Upper lobe of left lung (tissue), 6 donors: ENCODE results near the gene AANAT. TPM values are rescaled to one million over a fixed set of nuclear protein-coding genes. Genes with fewer than 3 reads are reported as not detected.

Experiments used
- ATAC-seq, 2 donors: fragments of 200-7000 bp; cut with Tn5 transposase; one replicate each; pipeline ENCODE4 v1.9.1; 2022; ENCODE audit warnings: mild to moderate bottlenecking in 2 of 2, moderate library complexity in 2 of 2; ENCODE audit not compliant: low FRiP score in 2 of 2
- DNase-seq, 2 donors: peaks; one replicate each; pipeline ENCODE4 v3.0.0-alpha.2; 2019 to 2020
- H3K27ac ChIP-seq, 4 donors: fragments of 200-600 bp; sonication (generic); one replicate each; pipeline ENCODE4 v1.5.1; 2016 to 2019
- H3K27me3 ChIP-seq, 4 donors: fragments of 200-600 bp; sonication (generic); one replicate each; pipeline ENCODE4 v1.5.1; 2017 to 2019
- H3K36me3 ChIP-seq, 4 donors: fragments of 200-600 bp; sonication (generic); one replicate each; pipeline ENCODE4 v1.5.1; 2016 to 2019
- H3K4me1 ChIP-seq, 4 donors: fragments of 200-600 bp; sonication (generic); one replicate each; pipeline ENCODE4 v1.5.1; 2018 to 2019
- H3K4me3 ChIP-seq, 4 donors: fragments of 200-600 bp; sonication (generic); one replicate each; pipeline ENCODE4 v1.5.1; 2017 to 2019; ENCODE audit warnings: mild to moderate bottlenecking in 2 of 4, moderate library complexity in 1 of 4
- H3K9me3 ChIP-seq, 4 donors: fragments of 200-600 bp; sonication (generic); one replicate each; pipeline ENCODE4 v1.5.1; 2018 to 2019
- CTCF ChIP-seq, 6 experiments: fragments of 450-650 bp in 4 of 6; fragments of 200-600 bp in 2 of 6; sonication (generic) in 2 of 6; IDR thresholded peaks; one replicate each; pipeline ENCODE4 v1.5.1; 2016 to 2019; ENCODE audit warnings: antibody characterized with exemption in 6 of 6
- EP300 ChIP-seq, 4 donors: sonication (generic); formaldehyde crosslinking; IDR thresholded peaks; one replicate each; pipeline ENCODE4 v1.5.1; 2017; ENCODE audit warnings: antibody characterized with exemption in 4 of 4, control low read depth in 2 of 4
- POLR2A ChIP-seq, 4 donors: fragments of 450-650 bp; IDR thresholded peaks; one replicate each; pipeline ENCODE4 v1.5.1; 2016 to 2017; ENCODE audit warnings: antibody characterized with exemption in 4 of 4, mild to moderate bottlenecking in 2 of 4
- POLR2AphosphoS5 ChIP-seq, 2 donors: sonication (generic); formaldehyde crosslinking; IDR thresholded peaks; one replicate each; pipeline ENCODE4 v1.5.1; 2017; ENCODE audit warnings: antibody characterized with exemption in 2 of 2
- WGBS, 2 donors: methylation state at CpG; one replicate each; pipeline ENCODE4 v1.1.5; 2017 to 2018; 5-methylcytosine and 5-hydroxymethylcytosine counted together
- total RNA-seq, 6 donors: library from RNA; depleted of rRNA in 4 of 6; stranded (reverse); fragments of >200 nt in 4 of 6; gene quantifications; one replicate each; pipeline versions ENCODE4 v1.1.0 to v1.2.1, GENCODE V29; 2016 to 2021
- donor health status: DM: no; HTN: no; CAD: no; lungs with moderate emphysema.
- donor health status: DM: no; HTN: yes; CAD: no; lungs with severe emphysema.

Gene AANAT
- total RNA-seq, 6 donors from 2014 or later = not detected

DNA sequence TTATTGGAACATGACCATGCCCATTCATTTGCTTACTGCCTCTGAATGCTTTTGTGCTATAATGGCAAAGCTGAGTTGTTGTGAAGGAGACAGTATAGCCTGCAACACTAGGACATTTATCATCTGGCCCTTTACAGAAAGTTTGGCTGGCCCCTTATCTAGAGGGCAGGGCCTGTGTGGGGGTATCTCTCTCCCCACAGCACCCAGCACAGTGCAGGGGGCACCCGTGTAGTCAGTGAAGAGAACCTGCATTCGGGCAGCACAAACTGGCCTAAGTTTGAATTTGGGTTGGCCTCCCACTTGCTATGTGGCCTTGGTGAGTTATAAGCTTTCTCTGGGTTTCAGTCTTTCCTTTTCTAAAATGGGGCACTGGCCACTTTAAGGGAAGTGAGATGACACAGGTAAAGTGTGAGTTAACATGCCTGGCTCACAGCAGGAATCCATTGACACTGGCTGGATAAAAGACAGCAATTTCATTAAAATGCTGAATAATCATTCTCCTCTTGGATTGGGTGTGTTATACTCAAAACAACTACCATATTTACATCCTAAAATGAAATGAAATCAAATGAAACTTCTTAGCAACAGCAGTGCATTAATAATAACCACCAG is 26.5 kb upstream of the AANAT start:
- WGBS, 2 donors = 80 to 100% methylated on average over 1 to 2 of the region's 2 CpGs
- Histone ChIP-seq H3K4me1 (peaks cover 3 to 15% (median 6%) of the 10 kb centered on the region in 4 donors), H3K36me3 (no peaks in the 10 kb centered on the region), H3K27me3 (no peaks in the 10 kb centered on the region), H3K9me3 (no peaks in the 10 kb centered on the region), H3K4me3 (no peak overlapping the region), H3K27ac (no peak overlapping the region)
- no peak for DNase-seq
- TF ChIP-seq EP300 (IDR thresholded peaks at IDR 0.05) (no peak), POLR2AphosphoS5 (IDR thresholded peaks at IDR 0.05) (no peak), CTCF (IDR thresholded peaks at IDR 0.05) (no peak), POLR2A (IDR thresholded peaks at IDR 0.05) (no peak)
- ATAC-seq = no peak

DNA sequence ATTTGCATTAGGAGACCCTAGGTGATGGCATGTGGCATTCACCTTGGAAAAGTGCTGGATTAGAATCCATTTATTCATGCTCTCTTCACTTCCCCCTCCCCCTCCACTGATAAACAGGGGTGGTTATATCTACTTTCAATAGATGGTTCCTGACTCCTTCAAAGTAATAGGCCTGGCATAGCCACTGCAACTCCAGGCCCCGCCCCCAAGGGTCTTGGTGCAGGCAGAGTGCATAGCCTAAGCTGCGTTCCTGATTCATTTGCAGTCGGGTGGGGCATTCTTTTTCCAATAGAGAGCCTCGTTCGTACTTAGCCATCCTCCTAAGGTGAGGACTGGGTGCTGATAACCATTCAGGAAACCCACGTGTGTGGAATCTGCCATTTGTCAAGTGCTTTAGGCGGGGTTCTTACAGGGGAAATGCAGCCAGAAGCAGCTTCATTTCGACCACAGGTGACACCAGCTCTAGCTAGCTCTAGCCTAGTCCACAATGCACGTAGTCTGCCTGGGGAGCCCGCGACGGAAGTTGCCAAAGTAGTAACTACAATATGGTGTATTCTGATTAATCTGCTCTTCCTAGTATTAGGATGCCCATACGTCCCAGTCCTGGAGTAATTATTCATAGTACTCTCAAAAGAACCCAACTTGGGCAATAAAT is 25.6 kb upstream of the AANAT start:
- Histone ChIP-seq H3K4me1 (peaks cover 13 to 24% (median 16%) of the 10 kb centered on the region in 4 donors), H3K36me3 (no peaks in the 10 kb centered on the region), H3K27me3 (no peaks in the 10 kb centered on the region), H3K4me3 (no peak overlapping the region), H3K27ac (no peak overlapping the region), H3K9me3 (no peaks in the 10 kb centered on the region)
- DNase-seq (no peak), ATAC-seq (no peak)
- 83 to 86% methylated on average over 8 to 13 of the region's 13 CpGs for WGBS, 2 donors
- TF ChIP-seq CTCF (IDR thresholded peaks at IDR 0.05) = no peak
- no peak for TF ChIP-seq EP300 (IDR thresholded peaks at IDR 0.05)
- TF ChIP-seq POLR2A (IDR thresholded peaks at IDR 0.05) = no peak
- no peak for TF ChIP-seq POLR2AphosphoS5 (IDR thresholded peaks at IDR 0.05)

DNA sequence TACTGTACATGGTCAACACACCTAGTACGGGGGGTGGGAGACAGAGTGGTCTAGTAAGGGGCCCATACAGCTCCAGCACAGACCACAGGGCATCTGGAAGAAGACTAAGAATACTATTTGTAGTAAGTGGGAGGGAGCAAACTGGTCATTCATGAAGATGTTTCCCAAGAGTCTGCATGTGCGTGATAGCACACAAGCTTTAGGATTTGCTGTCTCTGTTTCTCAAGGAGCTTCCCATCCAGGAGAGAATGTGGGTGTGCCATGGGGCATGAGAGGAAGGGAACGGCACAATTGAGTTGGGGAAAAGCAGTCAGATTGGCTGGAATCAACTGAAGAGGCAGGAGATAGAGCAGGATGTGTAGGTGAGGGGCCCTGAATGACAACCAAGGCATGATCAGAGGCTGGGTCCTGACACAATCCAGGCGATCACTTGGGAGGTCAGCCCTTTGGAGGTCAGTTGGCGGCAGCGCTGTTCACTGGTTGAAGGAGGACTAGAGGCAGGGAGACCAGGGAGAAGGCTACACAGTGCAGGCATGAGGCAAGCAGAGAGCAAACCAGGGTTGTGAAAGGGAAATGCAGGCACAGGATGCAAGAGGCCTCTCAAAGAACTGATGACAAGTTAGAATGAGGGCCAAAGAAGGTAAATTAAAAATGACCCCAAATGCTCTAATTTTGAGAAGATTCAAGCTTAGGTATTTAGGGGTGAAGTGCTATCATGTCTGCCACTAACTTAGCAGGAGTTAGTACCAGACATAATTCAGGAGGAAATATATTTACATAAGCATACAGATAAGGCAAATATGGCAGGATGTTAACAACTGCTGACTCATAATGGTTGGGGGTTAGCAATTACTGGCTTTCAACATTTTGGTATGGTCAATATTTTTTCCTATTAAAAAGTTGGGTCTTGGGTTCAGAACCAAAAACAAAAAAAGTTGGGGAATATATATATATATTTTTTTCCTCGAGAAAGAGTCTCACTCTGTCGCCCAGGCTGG is 24.8 kb upstream of the AANAT start:
- Histone ChIP-seq H3K36me3 (no peaks in the 10 kb centered on the region), H3K27ac (no peak overlapping the region), H3K4me3 (no peak overlapping the region), H3K27me3 (no peaks in the 10 kb centered on the region), H3K9me3 (no peaks in the 10 kb centered on the region), H3K4me1 (peaks cover 15 to 31% (median 18%) of the 10 kb centered on the region in 4 donors)
- no peak for DNase-seq
- no peak for ATAC-seq
- TF ChIP-seq EP300 (IDR thresholded peaks at IDR 0.05) (no peak), POLR2A (IDR thresholded peaks at IDR 0.05) (no peak), POLR2AphosphoS5 (IDR thresholded peaks at IDR 0.05) (no peak), CTCF (IDR thresholded peaks at IDR 0.05) (no peak)
- WGBS, 2 donors = 88 to 90% methylated on average over 8 of the region's 8 CpGs

GRCh38 chr17:76444518-76445311 is 22.7 kb upstream of the AANAT start:
- TF ChIP-seq POLR2A (IDR thresholded peaks at IDR 0.05) = no peak
- TF ChIP-seq EP300 (IDR thresholded peaks at IDR 0.05) = no peak
- no peak for TF ChIP-seq POLR2AphosphoS5 (IDR thresholded peaks at IDR 0.05)
- no peak for TF ChIP-seq CTCF (IDR thresholded peaks at IDR 0.05)
- H3K9me3 ChIP-seq = no peaks in the 10 kb centered on the region
- no peaks in the 10 kb centered on the region for H3K27me3 ChIP-seq
- DNase-seq = no peak
- no peak overlapping the region for H3K4me3 ChIP-seq
- H3K27ac ChIP-seq = no peak overlapping the region
- H3K4me1 ChIP-seq = peaks cover 15 to 35% (median 18%) of the 10 kb centered on the region in 4 donors
- no peaks in the 10 kb centered on the region for H3K36me3 ChIP-seq
- 81 to 89% methylated on average over 9 of the region's 9 CpGs for WGBS, 2 donors
- ATAC-seq = no peak
